ENCODE data around the gene STIM1. TPM values are rescaled to one million over a fixed set of nuclear protein-coding genes. Genes with fewer than 3 reads are reported as not detected.
A peak's percentile ranks its signal among the peaks of the same experiment; 100 is the strongest.

STIM1 gene
- total RNA-seq, 4 donors from 2014 or later: 50.1 to 112 (median 63.3) TPM

GRCh38 chr11:3817181-3817800 is 38.2 kb upstream of the STIM1 start:
- no peak for DNase-seq
- H3K9me3 ChIP-seq: no peaks in the 10 kb centered on the region
- peaks cover 0 to 15% (median 0%) of the 10 kb centered on the region in 3 donors for H3K36me3 ChIP-seq
- H3K27me3 ChIP-seq: no peaks in the 10 kb centered on the region
- peaks cover 0 to 26% (median 0%) of the 10 kb centered on the region in 3 donors for H3K4me1 ChIP-seq
- 88 to 91% methylated on average over 8 to 10 of the region's 10 CpGs for WGBS, 2 donors
- TF ChIP-seq POLR2A (IDR thresholded peaks at IDR 0.05): no peak
- no peak for TF ChIP-seq CTCF (IDR thresholded peaks at IDR 0.05)
- H3K27ac ChIP-seq: peak overlapping the region in 1 of 4 donors; percentile 21
- no peak overlapping the region for H3K4me3 ChIP-seq
- intact Hi-C loops (cut with DNase I): no loop called here

GRCh38 chr11:3820971-3821370 is 34.5 kb upstream of the STIM1 start:
- 92 to 94% methylated on average over 2 of the region's 2 CpGs for WGBS, 2 donors
- no peaks in the 10 kb centered on the region for H3K9me3 ChIP-seq
- intact Hi-C loops (cut with DNase I): no loop called here
- no peak overlapping the region for H3K4me3 ChIP-seq
- H3K27me3 ChIP-seq: no peaks in the 10 kb centered on the region
- peaks cover 0 to 33% (median 3%) of the 10 kb centered on the region in 3 donors for H3K36me3 ChIP-seq
- H3K4me1 ChIP-seq: peaks cover 0 to 31% (median 0%) of the 10 kb centered on the region in 3 donors
- H3K27ac ChIP-seq: no peak overlapping the region
- DNase-seq: no peak
- TF ChIP-seq CTCF (IDR thresholded peaks at IDR 0.05): no peak
- TF ChIP-seq POLR2A (IDR thresholded peaks at IDR 0.05): no peak

- TF ChIP-seq POLR2A (IDR thresholded peaks at IDR 0.05) (no peak), CTCF (IDR thresholded peaks at IDR 0.05) (no peak)
- H3K27me3 ChIP-seq: no peaks in the 10 kb centered on the region
- no peak overlapping the region for H3K4me3 ChIP-seq
- H3K36me3 ChIP-seq: peaks cover under 1 to 44% (median 17%) of the 10 kb centered on the region in 3 donors
- no peaks in the 10 kb centered on the region for H3K9me3 ChIP-seq
- H3K27ac ChIP-seq: no peak overlapping the region
- H3K4me1 ChIP-seq: peaks cover 0 to 18% (median 0%) of the 10 kb centered on the region in 3 donors
- intact Hi-C loops (cut with DNase I): no loop called here
- no peak for DNase-seq
- WGBS, 2 donors: 97 to 99% methylated on average over 5 to 7 of the region's 7 CpGs
These were observed 33.2 kb upstream of the STIM1 start for GRCh38 chr11:3822312-3822711.

- Histone ChIP-seq H3K27ac (no peak overlapping the region), H3K36me3 (peaks cover 4 to 47% (median 26%) of the 10 kb centered on the region in 3 donors), H3K27me3 (no peaks in the 10 kb centered on the region), H3K9me3 (no peaks in the 10 kb centered on the region), H3K4me1 (peaks cover 0 to 17% (median 0%) of the 10 kb centered on the region in 3 donors), H3K4me3 (no peak overlapping the region)
- no peak for TF ChIP-seq CTCF (IDR thresholded peaks at IDR 0.05)
- DNase-seq: no peak
- WGBS, 2 donors: 100% methylated on average over 1 of the region's 3 CpGs
- intact Hi-C loops (cut with DNase I): no loop called here
These were observed 32.2 kb upstream of the STIM1 start for GRCh38 chr11:3823303-3823702.

- Histone ChIP-seq H3K27ac (no peak overlapping the region), H3K9me3 (no peaks in the 10 kb centered on the region), H3K4me3 (no peak overlapping the region), H3K27me3 (no peaks in the 10 kb centered on the region), H3K36me3 (peaks cover 4 to 53% (median 26%) of the 10 kb centered on the region in 3 donors), H3K4me1 (peaks cover 0 to 17% (median 0%) of the 10 kb centered on the region in 3 donors)
- intact Hi-C loops (cut with DNase I): no loop called here
- WGBS, 2 donors: 91 to 93% methylated on average over 24 to 26 of the region's 30 CpGs
- no peak for TF ChIP-seq POLR2A (IDR thresholded peaks at IDR 0.05)
- no peak for TF ChIP-seq CTCF (IDR thresholded peaks at IDR 0.05)
- DNase-seq: no peak
These were observed 31.5 kb upstream of the STIM1 start for GRCh38 chr11:3823762-3824506.
